B cell (primary cell): ENCODE results near the gene SMC1B. TPM values are rescaled to one million over a fixed set of nuclear protein-coding genes. Genes with fewer than 3 reads are reported as not detected.

ENCODE experiments used
- ATAC-seq: fragments of 200-7000 bp; cut with Tn5 transposase; one replicate; pipeline ENCODE4 v1.10.0; 2021; ENCODE audit warnings: low read depth, mild to moderate bottlenecking, moderate number of reproducible peaks, moderate library complexity
- CTCF ChIA-PET: fragments of 350-600 bp; sonication (Branson Sonifier 250); formaldehyde crosslinking; loops from one replicate; lab custom pipeline; 2021; ENCODE audit warnings: antibody characterized with exemption, inconsistent platforms; lab: Charles Lee
- POLR2A ChIA-PET: fragments of 350-600 bp; sonication (Branson Sonifier 250); formaldehyde crosslinking; loops from one replicate; lab custom pipeline; 2021; ENCODE audit warnings: antibody characterized with exemption; lab: Charles Lee
- DNase-seq: peaks from one replicate; pipeline ENCODE4 v3.0.0; 2013
- H2AFZ ChIP-seq: 2 replicates; pipeline ENCODE4 v1.6.1; 2012; ENCODE audit warnings: mild to moderate bottlenecking, low read depth, low read length; ENCODE audit not compliant: insufficient read depth, poor library complexity, severe bottlenecking
- H3K27ac ChIP-seq, 2 donors: 1 replicate in 1 of 2; 2 replicates in 1 of 2; pipeline ENCODE4 v1.5.1; 2012 to 2013; ENCODE audit warnings: low read length in 2 of 2, mild to moderate bottlenecking in 2 of 2, moderate library complexity in 1 of 2
- H3K27me3 ChIP-seq, 4 experiments: fragments of 200-600 bp in 1 of 4; sonication (generic) in 1 of 4; replicated peaks in 1 of 4; 1 replicate in 2 of 4; 2 replicates in 2 of 4; pipeline versions ENCODE4 v1.6.1 to v1.7.0; 2013 to 2016; ENCODE audit warnings: low read length in 3 of 4, mild to moderate bottlenecking in 2 of 4, mixed read lengths in 1 of 4, moderate library complexity in 1 of 4; ENCODE audit not compliant: insufficient read depth in 4 of 4, control insufficient read depth in 3 of 4; ENCODE audit errors: control extremely low read depth in 1 of 4
- H3K36me3 ChIP-seq, 2 experiments: replicated peaks in 1 of 2; 1 replicate in 1 of 2; 2 replicates in 1 of 2; pipeline versions ENCODE4 v1.6.1 to v1.7.1; 2013; ENCODE audit warnings: low read length in 1 of 2; ENCODE audit not compliant: insufficient read depth in 2 of 2, control insufficient read depth in 1 of 2; ENCODE audit errors: control extremely low read depth in 1 of 2, extremely low read depth in 1 of 2
- H3K4me1 ChIP-seq, 2 donors: fragments of 200-600 bp in 1 of 2; sonication (generic) in 1 of 2; 1 replicate in 1 of 2; 2 replicates in 1 of 2; pipeline versions ENCODE4 v1.5.1 to v1.6.1; 2013 to 2017; ENCODE audit warnings: low read length in 2 of 2; ENCODE audit not compliant: control insufficient read depth in 2 of 2, insufficient read depth in 2 of 2
- H3K4me2 ChIP-seq: replicated peaks from 2 replicates; pipeline ENCODE3; 2012; ENCODE audit warnings: mild to moderate bottlenecking, low read depth, low read length; ENCODE audit not compliant: poor library complexity, severe bottlenecking
- H3K4me3 ChIP-seq, 5 experiments: fragments of 200-600 bp in 1 of 5; sonication (generic) in 1 of 5; 1 replicate in 3 of 5; 2 replicates in 2 of 5; pipeline versions ENCODE4 v1.5.1 to v1.7.0; 2011 to 2016; ENCODE audit warnings: low read length in 4 of 5, mild to moderate bottlenecking in 4 of 5, low read depth in 2 of 5, control low read depth in 1 of 5, moderate library complexity in 1 of 5; ENCODE audit not compliant: insufficient read depth in 1 of 5; ENCODE audit errors: control extremely low read depth in 1 of 5, extremely low read depth in 1 of 5
- H3K79me2 ChIP-seq: fragments of 200-600 bp; sonication (generic); one replicate; pipeline ENCODE4 v1.6.0; 2016; ENCODE audit warnings: low read length; ENCODE audit not compliant: control insufficient read depth, insufficient read depth
- H3K9ac ChIP-seq: fragments of 200-600 bp; sonication (generic); 2 replicates; pipeline ENCODE4 v1.6.1; 2017; ENCODE audit warnings: mild to moderate bottlenecking, low read length, moderate library complexity
- H3K9me3 ChIP-seq, 3 donors: one replicate each; pipeline versions ENCODE4 v1.6.1 to v1.7.1; 2013; ENCODE audit warnings: low read length in 2 of 3; ENCODE audit not compliant: control insufficient read depth in 2 of 3, insufficient read depth in 1 of 3; ENCODE audit errors: control extremely low read depth in 1 of 3
- H4K20me1 ChIP-seq: 2 replicates; pipeline ENCODE4 v1.6.0; 2012; ENCODE audit warnings: mild to moderate bottlenecking, low read length; ENCODE audit not compliant: insufficient read depth, control insufficient read depth, poor library complexity, severe bottlenecking
- H3K27ac Mint-ChIP-seq: one replicate; pipeline ENCODE4 v1.8.0; 2021; ENCODE audit warnings: mixed read lengths
- H3K27me3 Mint-ChIP-seq: one replicate; pipeline ENCODE4 v1.8.0; 2021; ENCODE audit warnings: mixed read lengths
- H3K4me1 Mint-ChIP-seq: one replicate; pipeline ENCODE4 v1.8.0; 2021; ENCODE audit warnings: mixed read lengths
- H3K4me3 Mint-ChIP-seq: one replicate; pipeline ENCODE4 v1.8.0; 2021; ENCODE audit warnings: mixed read lengths
- H3K9me3 Mint-ChIP-seq: one replicate; pipeline ENCODE4 v1.8.0; 2022; ENCODE audit warnings: mixed read lengths; ENCODE audit not compliant: insufficient read depth
- CTCF ChIP-seq: fragments of 200-600 bp; IDR thresholded peaks from one replicate; pipeline ENCODE4 v1.8.0; 2022; ENCODE audit warnings: antibody characterized with exemption, mild to moderate bottlenecking
- EZH2 ChIP-seq: IDR thresholded peaks from 2 replicates; pipeline ENCODE4 v1.6.1; 2012; ENCODE audit warnings: borderline replicate concordance, low read depth, mild to moderate bottlenecking, moderate library complexity, low read length; ENCODE audit not compliant: insufficient read depth, poor library complexity, severe bottlenecking
- WGBS: methylation state at CpG from one replicate; pipeline ENCODE4 v1.1.5; 2013; ENCODE audit warnings: missing lambda C conversion rate; ENCODE audit not compliant: insufficient coverage; 5-methylcytosine and 5-hydroxymethylcytosine counted together
- intact Hi-C: fragments of 100-400 bp; cut with micrococcal nuclease; formaldehyde crosslinking; loops from one replicate; pipeline ENCODE4 v1.10.0; 2022
- polyA plus RNA-seq: library from polyadenylated mRNA; depleted of rRNA; stranded (reverse); fragments of >200 nt; gene quantifications from 2 replicates; pipeline ENCODE4 v1.2.3, GENCODE V29; 2012
- total RNA-seq, 2 donors: library from RNA; stranded (reverse); fragments of 120-200 nt in 1 of 2; gene quantifications; 1 replicate in 1 of 2; 2 replicates in 1 of 2; pipeline versions ENCODE4 v1.2.3 to v1.2.4, GENCODE V29; 2013 to 2022

Gene SMC1B
- total and polyA plus RNA-seq, 2 donors (not counting 1 experiment from before 2014, with no cell fraction given): 0.07 TPM; not detected in 1

- Mint-ChIP-seq H3K27me3 (no peaks in the 10 kb centered on the region), H3K4me1 (no peaks in the 10 kb centered on the region), H3K27ac (no peak overlapping the region), H3K4me3 (no peak overlapping the region), H3K9me3 (no peaks in the 10 kb centered on the region)
- Histone ChIP-seq H3K27me3 (no peaks in the 10 kb centered on the region), H3K27ac (no peak overlapping the region), H3K4me3 (no peak overlapping the region), H3K9me3 (no peaks in the 10 kb centered on the region), H3K4me2 (no peak overlapping the region), H3K36me3 (peaks cover under 1 to 60% of the 10 kb centered on the region in 2 experiments), H3K9ac (no peak overlapping the region), H4K20me1 (no peaks in the 10 kb centered on the region), H3K79me2 (no peaks in the 10 kb centered on the region), H2AFZ (no peak overlapping the region), H3K4me1 (no peaks in the 10 kb centered on the region)
- TF ChIP-seq CTCF: no peak
- TF ChIP-seq EZH2: no peak
- ATAC-seq (no peak), DNase-seq (no peak)
- intact Hi-C loops: no loop called here
- ChIA-PET CTCF (no interaction called here), POLR2A (no interaction called here)
- WGBS: 60% methylated on average over 4 of the region's 18 CpGs
These were observed 76.4 kb downstream of the SMC1B start for GRCh38 chr22:45336971-45337431.

GRCh38 chr22:45335854-45336522, 77.4 kb downstream of the SMC1B start:
- Histone ChIP-seq H3K4me3 (no peak overlapping the region), H3K36me3 (peaks cover 0 to 60% of the 10 kb centered on the region in 2 experiments), H3K4me1 (no peaks in the 10 kb centered on the region), H4K20me1 (no peaks in the 10 kb centered on the region), H3K4me2 (no peak overlapping the region), H3K27me3 (no peaks in the 10 kb centered on the region), H3K79me2 (no peaks in the 10 kb centered on the region), H3K9me3 (no peaks in the 10 kb centered on the region), H3K27ac (no peak overlapping the region), H2AFZ (no peak overlapping the region), H3K9ac (no peak overlapping the region)
- intact Hi-C loops: no loop called here
- Mint-ChIP-seq H3K4me3 (no peak overlapping the region), H3K27me3 (no peaks in the 10 kb centered on the region), H3K9me3 (no peaks in the 10 kb centered on the region), H3K4me1 (no peaks in the 10 kb centered on the region), H3K27ac (no peak overlapping the region)
- ChIA-PET POLR2A (no interaction called here), CTCF (interaction anchor here (0.5 kb wide), 1 partner anchor 492 kb away, joined by 3 read pairs; no protein-coding TSS in a partner anchor)
- TF ChIP-seq CTCF (no peak), EZH2 (no peak)
- DNase-seq: no peak
- ATAC-seq: no peak
- WGBS: 90% methylated on average over 23 of the region's 29 CpGs
